Measurements from ENCODE around the gene KISS1.

KISS1 gene

DNA sequence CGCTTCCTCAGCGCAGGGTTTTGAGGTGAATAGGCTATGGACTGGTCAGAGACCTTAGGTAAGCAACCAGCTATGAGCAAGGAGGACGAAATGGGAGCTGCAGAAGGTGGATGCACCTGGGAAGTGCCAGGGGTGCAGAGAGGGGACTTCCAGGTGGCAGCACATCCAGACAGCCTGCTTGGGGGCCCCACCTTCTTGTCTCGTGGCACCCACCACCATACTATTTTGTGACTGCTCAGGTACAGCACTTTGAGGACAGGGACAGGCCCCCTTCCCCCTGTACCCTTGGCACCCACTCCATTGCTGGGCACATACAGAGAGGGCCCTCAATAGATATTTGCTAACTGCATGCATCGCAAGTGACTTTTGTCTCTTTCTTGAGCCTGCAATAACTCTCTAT, 777 bp upstream of the KISS1 start:
- TF ChIP-seq TAF1 (IDR thresholded peaks at IDR 0.05; ENCODE audit: borderline replicate concordance, insufficient read depth, low read length), result no peak
- TF ChIP-seq POLR2AphosphoS5 (IDR thresholded peaks at IDR 0.05; ENCODE audit: low read depth, low read length), result no peak
- TF ChIP-seq FOXP2 (optimal IDR thresholded peaks at IDR 0.05; ENCODE audit: borderline replicate concordance, extremely low read depth, extremely low read length, insufficient read depth), result no peak
- TF ChIP-seq, protein P1, sequence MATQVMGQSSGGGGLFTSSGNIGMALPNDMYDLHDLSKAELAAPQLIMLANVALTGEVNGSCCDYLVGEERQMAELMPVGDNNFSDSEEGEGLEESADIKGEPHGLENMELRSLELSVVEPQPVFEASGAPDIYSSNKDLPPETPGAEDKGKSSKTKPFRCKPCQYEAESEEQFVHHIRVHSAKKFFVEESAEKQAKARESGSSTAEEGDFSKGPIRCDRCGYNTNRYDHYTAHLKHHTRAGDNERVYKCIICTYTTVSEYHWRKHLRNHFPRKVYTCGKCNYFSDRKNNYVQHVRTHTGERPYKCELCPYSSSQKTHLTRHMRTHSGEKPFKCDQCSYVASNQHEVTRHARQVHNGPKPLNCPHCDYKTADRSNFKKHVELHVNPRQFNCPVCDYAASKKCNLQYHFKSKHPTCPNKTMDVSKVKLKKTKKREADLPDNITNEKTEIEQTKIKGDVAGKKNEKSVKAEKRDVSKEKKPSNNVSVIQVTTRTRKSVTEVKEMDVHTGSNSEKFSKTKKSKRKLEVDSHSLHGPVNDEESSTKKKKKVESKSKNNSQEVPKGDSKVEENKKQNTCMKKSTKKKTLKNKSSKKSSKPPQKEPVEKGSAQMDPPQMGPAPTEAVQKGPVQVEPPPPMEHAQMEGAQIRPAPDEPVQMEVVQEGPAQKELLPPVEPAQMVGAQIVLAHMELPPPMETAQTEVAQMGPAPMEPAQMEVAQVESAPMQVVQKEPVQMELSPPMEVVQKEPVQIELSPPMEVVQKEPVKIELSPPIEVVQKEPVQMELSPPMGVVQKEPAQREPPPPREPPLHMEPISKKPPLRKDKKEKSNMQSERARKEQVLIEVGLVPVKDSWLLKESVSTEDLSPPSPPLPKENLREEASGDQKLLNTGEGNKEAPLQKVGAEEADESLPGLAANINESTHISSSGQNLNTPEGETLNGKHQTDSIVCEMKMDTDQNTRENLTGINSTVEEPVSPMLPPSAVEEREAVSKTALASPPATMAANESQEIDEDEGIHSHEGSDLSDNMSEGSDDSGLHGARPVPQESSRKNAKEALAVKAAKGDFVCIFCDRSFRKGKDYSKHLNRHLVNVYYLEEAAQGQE (IDR thresholded peaks at IDR 0.05; ENCODE audit: insufficient read depth in 1 of 2, low read depth in 2 of 2, low read length in 2 of 2), result no peak
- TF ChIP-seq SIN3A (IDR thresholded peaks at IDR 0.05; ENCODE audit: borderline replicate concordance, insufficient read depth, low read length), result no peak

DNA sequence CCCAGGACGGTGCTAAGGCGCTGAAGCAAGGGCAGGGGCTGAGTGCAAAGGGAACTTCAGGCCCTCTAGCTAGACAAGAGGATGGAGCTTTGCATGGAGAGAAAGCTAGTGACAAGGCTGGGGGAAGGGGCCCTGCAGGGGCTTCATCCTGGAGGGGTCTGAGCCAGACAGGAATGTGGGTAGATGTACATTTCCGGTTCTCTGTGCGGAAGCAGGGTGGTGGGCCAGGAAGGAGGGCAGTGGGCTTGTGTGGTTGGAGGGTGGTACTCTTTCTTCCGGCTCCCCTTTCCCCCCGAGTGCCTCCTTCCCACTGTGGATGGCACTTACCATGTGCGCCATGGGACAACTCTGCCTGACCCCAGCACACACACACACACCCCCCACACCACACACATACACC, 1.5 kb downstream of the KISS1 start:
- TF ChIP-seq SIN3A (IDR thresholded peaks at IDR 0.05; ENCODE audit: borderline replicate concordance, insufficient read depth, low read length), result no peak
- TF ChIP-seq POLR2AphosphoS5 (IDR thresholded peaks at IDR 0.05; ENCODE audit: low read depth, low read length), result no peak
- TF ChIP-seq TAF1 (IDR thresholded peaks at IDR 0.05; ENCODE audit: borderline replicate concordance, insufficient read depth, low read length), result no peak
- TF ChIP-seq, protein P1 (IDR thresholded peaks at IDR 0.05; ENCODE audit: insufficient read depth in 1 of 2, low read depth in 2 of 2, low read length in 2 of 2), result no peak
- no peak for TF ChIP-seq FOXP2 (optimal IDR thresholded peaks at IDR 0.05; ENCODE audit: borderline replicate concordance, extremely low read depth, extremely low read length, insufficient read depth)

DNA sequence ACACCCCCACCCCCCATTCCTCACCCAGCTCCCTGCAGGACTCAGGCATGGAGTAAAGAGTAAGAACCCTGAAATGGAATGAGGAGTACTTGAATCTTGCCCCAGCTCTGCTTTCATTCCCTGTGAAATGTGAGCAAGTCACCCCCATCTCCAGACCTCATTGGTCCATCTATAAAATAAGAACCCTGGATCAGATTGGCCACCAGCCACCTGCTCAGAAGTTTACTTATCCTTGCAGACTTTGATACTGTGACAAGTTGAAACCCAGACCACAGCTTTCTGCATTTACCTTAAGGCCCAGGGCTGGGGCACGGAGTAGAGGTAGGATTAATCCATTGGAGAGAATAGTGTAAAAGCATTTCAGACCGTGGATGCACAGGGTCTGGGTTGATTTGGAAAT, 2.2 kb downstream of the KISS1 start:
- TF ChIP-seq TAF1 (IDR thresholded peaks at IDR 0.05; ENCODE audit: borderline replicate concordance, insufficient read depth, low read length), result no peak
- TF ChIP-seq, protein P1 (IDR thresholded peaks at IDR 0.05; ENCODE audit: insufficient read depth in 1 of 2, low read depth in 2 of 2, low read length in 2 of 2), result no peak
- TF ChIP-seq SIN3A (IDR thresholded peaks at IDR 0.05; ENCODE audit: borderline replicate concordance, insufficient read depth, low read length), result no peak
- TF ChIP-seq FOXP2 (optimal IDR thresholded peaks at IDR 0.05; ENCODE audit: borderline replicate concordance, extremely low read depth, extremely low read length, insufficient read depth), result no peak
- TF ChIP-seq POLR2AphosphoS5 (IDR thresholded peaks at IDR 0.05; ENCODE audit: low read depth, low read length), result no peak

DNA sequence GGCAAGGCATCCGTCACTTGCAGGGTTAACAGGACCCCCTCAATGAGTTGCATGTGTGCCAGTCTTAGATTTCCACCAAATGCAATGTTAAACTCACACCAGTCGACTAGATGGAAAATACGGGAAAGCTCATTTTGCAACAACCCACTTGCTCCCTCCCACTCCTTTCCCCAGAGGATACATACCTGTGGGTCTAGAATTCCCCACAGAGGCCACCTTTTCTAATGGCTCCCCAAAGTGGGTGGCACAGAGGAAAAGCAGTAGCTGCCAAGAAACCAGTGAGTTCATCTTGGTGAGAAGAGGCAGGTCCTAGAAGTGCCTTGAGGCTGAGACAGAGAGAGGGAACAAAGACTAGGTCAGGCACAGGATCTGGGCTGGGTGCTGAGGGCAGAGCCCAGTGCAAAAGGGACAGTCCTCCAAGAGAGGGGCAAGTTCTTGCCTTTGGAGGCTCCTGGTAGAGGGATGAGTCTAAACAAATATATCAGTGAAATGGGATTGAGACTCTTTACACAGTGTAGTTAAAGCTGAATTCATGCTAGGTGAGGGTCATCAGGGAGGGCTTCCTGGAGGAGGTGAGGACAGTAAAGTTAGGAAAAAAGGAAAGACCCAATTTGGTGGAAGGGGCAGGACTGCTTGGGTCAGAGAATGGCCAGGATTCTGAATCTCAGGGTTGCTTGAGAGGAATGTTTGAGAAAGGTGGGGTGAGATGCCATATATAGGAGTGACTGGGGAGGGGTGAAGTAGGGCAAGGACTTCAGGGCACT, 3.5 kb downstream of the KISS1 start:
- no peak for TF ChIP-seq SIN3A (IDR thresholded peaks at IDR 0.05; ENCODE audit: borderline replicate concordance, insufficient read depth, low read length)

DNA sequence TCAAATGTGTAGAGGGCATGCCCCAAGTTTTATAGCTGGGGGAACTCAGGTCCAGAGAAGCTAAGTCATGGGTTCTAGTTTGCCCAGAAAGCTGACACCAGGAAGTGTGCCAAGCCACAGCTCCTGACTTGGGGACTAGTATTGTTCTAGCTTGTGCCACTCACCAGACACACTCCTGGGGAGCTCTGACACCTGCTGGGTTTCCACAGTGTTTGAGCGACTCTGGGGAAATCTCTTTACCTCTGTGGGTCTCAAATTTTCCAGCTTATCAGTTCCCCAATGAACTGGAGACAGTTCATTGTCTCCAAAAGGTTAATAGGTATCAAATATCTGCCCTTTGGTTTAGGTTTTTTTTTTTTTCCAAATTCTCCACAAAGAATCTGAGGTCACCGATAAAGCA, 4.2 kb downstream of the KISS1 start:
- TF ChIP-seq, protein P1 (IDR thresholded peaks at IDR 0.05; ENCODE audit: insufficient read depth in 1 of 2, low read depth in 2 of 2, low read length in 2 of 2), result no peak
- no peak for TF ChIP-seq SIN3A (IDR thresholded peaks at IDR 0.05; ENCODE audit: borderline replicate concordance, insufficient read depth, low read length)
- TF ChIP-seq FOXP2 (optimal IDR thresholded peaks at IDR 0.05; ENCODE audit: borderline replicate concordance, extremely low read depth, extremely low read length, insufficient read depth), result no peak
- TF ChIP-seq TAF1 (IDR thresholded peaks at IDR 0.05; ENCODE audit: borderline replicate concordance, insufficient read depth, low read length), result no peak
- TF ChIP-seq POLR2AphosphoS5 (IDR thresholded peaks at IDR 0.05; ENCODE audit: low read depth, low read length), result no peak
